HL-60 (cell line): ENCODE measurements around the gene ATP6V0D1.
A peak's percentile ranks its signal among the peaks of the same experiment; 100 is the strongest.

Experiments
- DNase-seq, 2 experiments: peaks; one replicate each; pipeline ENCODE4 v3.0.0-alpha.2; 2010 to 2020; ENCODE audit warnings: low read depth in 1 of 2, low spot score in 1 of 2
- H3K27ac ChIP-seq: fragments of 250-450 bp; sonication (Bioruptor Pico); replicated peaks from 2 replicates; pipeline ENCODE4 v1.5.1; 2020; ENCODE audit warnings: mild to moderate bottlenecking, moderate library complexity
- H3K27me3 ChIP-seq: fragments of 250-450 bp; sonication (Bioruptor Pico); 2 replicates; pipeline ENCODE4 v1.5.1; 2021; ENCODE audit warnings: mild to moderate bottlenecking, moderate library complexity; ENCODE audit not compliant: insufficient read depth, poor library complexity, severe bottlenecking
- H3K4me3 ChIP-seq: replicated peaks from 2 replicates; pipeline ENCODE4 v1.5.1; 2011; ENCODE audit warnings: mild to moderate bottlenecking, control low read depth, low read length; ENCODE audit not compliant: insufficient read depth
- GABPA ChIP-seq: IDR thresholded peaks from 2 replicates; pipeline ENCODE4 v1.6.1; 2012; ENCODE audit warnings: low read depth
- POLR2AphosphoS5 ChIP-seq: IDR thresholded peaks from 2 replicates; pipeline ENCODE4 v1.6.1; 2012; ENCODE audit warnings: low read depth
- REST ChIP-seq: IDR thresholded peaks from 2 replicates; pipeline ENCODE4 v1.6.1; 2012; ENCODE audit warnings: low read depth; ENCODE audit not compliant: insufficient replicate concordance
- SPI1 ChIP-seq: IDR thresholded peaks from 2 replicates; pipeline ENCODE4 v1.6.1; 2012; ENCODE audit warnings: low read depth, mild to moderate bottlenecking, borderline replicate concordance
- TF ChIP-seq, protein P1 (sequence below): IDR thresholded peaks from one replicate; pipeline ENCODE4 v1.5.1; 2011; ENCODE audit warnings: low read length, control low read depth, inconsistent platforms; ENCODE audit not compliant: insufficient read depth

The ATP6V0D1 gene

GRCh38 chr16:67430977-67431774 lies 49.8 kb downstream of the ATP6V0D1 start, which contains the start of gene HSD11B2:
Gene HSD11B2, plus strand, starts transcription at chr16:67431121. Its CDS starts 128 bp downstream, at chr16:67431249.
- Histone ChIP-seq H3K27me3 (peaks cover 21% of the 10 kb centered on the region), H3K4me3 (peak within 1 kb of the TSS; percentile 30), H3K27ac (no peak within 1 kb of the TSS)
- no peak for DNase-seq
- no peak for TF ChIP-seq REST
- TF ChIP-seq GABPA: no peak
- TF ChIP-seq, protein P1, sequence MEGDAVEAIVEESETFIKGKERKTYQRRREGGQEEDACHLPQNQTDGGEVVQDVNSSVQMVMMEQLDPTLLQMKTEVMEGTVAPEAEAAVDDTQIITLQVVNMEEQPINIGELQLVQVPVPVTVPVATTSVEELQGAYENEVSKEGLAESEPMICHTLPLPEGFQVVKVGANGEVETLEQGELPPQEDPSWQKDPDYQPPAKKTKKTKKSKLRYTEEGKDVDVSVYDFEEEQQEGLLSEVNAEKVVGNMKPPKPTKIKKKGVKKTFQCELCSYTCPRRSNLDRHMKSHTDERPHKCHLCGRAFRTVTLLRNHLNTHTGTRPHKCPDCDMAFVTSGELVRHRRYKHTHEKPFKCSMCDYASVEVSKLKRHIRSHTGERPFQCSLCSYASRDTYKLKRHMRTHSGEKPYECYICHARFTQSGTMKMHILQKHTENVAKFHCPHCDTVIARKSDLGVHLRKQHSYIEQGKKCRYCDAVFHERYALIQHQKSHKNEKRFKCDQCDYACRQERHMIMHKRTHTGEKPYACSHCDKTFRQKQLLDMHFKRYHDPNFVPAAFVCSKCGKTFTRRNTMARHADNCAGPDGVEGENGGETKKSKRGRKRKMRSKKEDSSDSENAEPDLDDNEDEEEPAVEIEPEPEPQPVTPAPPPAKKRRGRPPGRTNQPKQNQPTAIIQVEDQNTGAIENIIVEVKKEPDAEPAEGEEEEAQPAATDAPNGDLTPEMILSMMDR: no peak
- TF ChIP-seq POLR2AphosphoS5: no peak
- no peak for TF ChIP-seq SPI1

- TF ChIP-seq POLR2AphosphoS5: no peak
- TF ChIP-seq GABPA: no peak
- no peak for TF ChIP-seq REST
- TF ChIP-seq SPI1: no peak
- TF ChIP-seq, protein P1: no peak
- DNase-seq: no peak
- peak overlapping the region; percentile 30 for H3K4me3 ChIP-seq
These were observed 50.4 kb downstream of the ATP6V0D1 start for GRCh38 chr16:67430504-67430976.

DNA sequence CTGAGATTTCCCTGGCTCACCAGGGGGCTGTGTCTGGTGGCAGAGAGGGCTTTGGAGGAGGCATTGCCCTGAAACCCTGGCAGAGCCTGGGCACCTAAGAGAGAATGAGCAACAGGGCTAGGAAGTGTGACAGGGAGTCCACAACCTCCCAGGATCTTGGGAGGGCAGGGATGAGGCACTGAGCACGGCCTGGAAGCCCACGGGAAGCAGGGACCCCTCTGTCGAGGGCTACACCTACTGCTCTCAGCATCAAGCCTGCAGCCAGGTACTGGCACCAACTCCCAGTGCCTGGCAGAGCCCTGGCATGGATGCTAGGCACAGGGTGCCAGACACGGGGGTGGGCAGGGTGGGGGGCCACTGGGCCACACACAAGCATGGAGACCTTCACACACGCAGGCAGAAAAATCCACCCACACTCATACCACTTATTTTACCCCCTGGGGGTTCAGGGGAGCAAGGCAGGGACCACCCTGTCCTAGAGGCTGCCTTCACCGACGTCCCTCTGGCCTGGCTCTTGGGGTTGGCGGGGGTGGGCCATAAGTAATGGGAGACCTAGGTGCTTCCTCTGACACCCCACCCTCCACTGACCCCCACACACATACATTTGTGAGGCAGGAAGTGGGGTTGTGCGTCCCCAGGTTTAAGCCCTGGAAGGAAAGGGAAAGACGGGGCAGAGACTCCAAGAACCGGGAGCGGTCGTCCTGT lies 51.0 kb downstream of the ATP6V0D1 start:
- TF ChIP-seq POLR2AphosphoS5: no peak
- TF ChIP-seq, protein P1: no peak
- TF ChIP-seq REST: no peak
- TF ChIP-seq SPI1: no peak
- TF ChIP-seq GABPA: no peak
- Histone ChIP-seq H3K4me3 (peak overlapping the region; percentile 30), H3K27ac (no peak overlapping the region), H3K27me3 (peaks cover 29% of the 10 kb centered on the region)
- no peak for DNase-seq

More at GRCh38 chr16:67430504-67430976, 50.4 kb downstream of the ATP6V0D1 start:
- peaks cover 26% of the 10 kb centered on the region for H3K27me3 ChIP-seq
- H3K27ac ChIP-seq: no peak overlapping the region
